Thyroid gland (tissue), 4 donors: ENCODE data around the gene KLHDC7A. TPM values are rescaled to one million over a fixed set of nuclear protein-coding genes. Genes with fewer than 3 reads are reported as not detected.

Source experiments
- DNase-seq, 2 donors: peaks; one replicate each; pipeline ENCODE4 v3.0.0-alpha.2; 2019
- H3K27ac ChIP-seq, 3 donors: fragments of 200-600 bp; sonication (generic); 1 replicate in 2 of 3; 2 replicates in 1 of 3; pipeline ENCODE4 v1.5.1; 2016 to 2019; ENCODE audit warnings: mild to moderate bottlenecking in 1 of 3, moderate library complexity in 1 of 3
- H3K27me3 ChIP-seq: fragments of 200-600 bp; sonication (generic); one replicate; pipeline ENCODE4 v1.5.1; 2019
- H3K36me3 ChIP-seq, 2 donors: fragments of 200-600 bp; sonication (generic); one replicate each; pipeline ENCODE4 v1.5.1; 2016 to 2019
- H3K4me1 ChIP-seq, 2 donors: fragments of 200-600 bp; sonication (generic); one replicate each; pipeline ENCODE4 v1.5.1; 2017 to 2019
- H3K4me3 ChIP-seq, 3 donors: fragments of 200-600 bp; sonication (generic); replicated peaks in 1 of 3; 1 replicate in 2 of 3; 2 replicates in 1 of 3; pipeline ENCODE4 v1.5.1; 2016; ENCODE audit warnings: mild to moderate bottlenecking in 1 of 3
- H3K9me3 ChIP-seq: fragments of 200-600 bp; sonication (generic); one replicate; pipeline ENCODE4 v1.5.1; 2017
- POLR2A ChIP-seq, 2 donors: fragments of 450-650 bp; IDR thresholded peaks; one replicate each; pipeline ENCODE4 v1.6.1; 2017; ENCODE audit warnings: antibody characterized with exemption in 2 of 2, mild to moderate bottlenecking in 2 of 2, moderate library complexity in 1 of 2
- WGBS, 2 donors: methylation state at CpG; one replicate each; pipeline ENCODE4 v1.1.5; 2017; 5-methylcytosine and 5-hydroxymethylcytosine counted together
- intact Hi-C: fragments of 100-400 bp; cut with DNase I; formaldehyde crosslinking; loops from one replicate; pipeline ENCODE4 v1.15.1; 2023
- small RNA-seq: library from RNA; depleted of rRNA; stranded (forward); fragments of <200 nt; gene quantifications from one replicate; pipeline ENCODE3, GENCODE V24; 2016
- total RNA-seq, 4 donors: library from RNA; depleted of rRNA; stranded (reverse); fragments of >200 nt; gene quantifications; one replicate each; pipeline ENCODE4 v1.2.3, GENCODE V29; 2016
- TF ChIP-seq, protein P1 (sequence below), 6 experiments: fragments of 200-600 bp in 3 of 6; fragments of 450-650 bp in 3 of 6; sonication (generic) in 3 of 6; IDR thresholded peaks; one replicate each; pipeline ENCODE4 v1.5.1; 2016 to 2019; ENCODE audit warnings: antibody characterized with exemption in 6 of 6, mild to moderate bottlenecking in 2 of 6, inconsistent platforms in 1 of 6, moderate library complexity in 1 of 6

Gene KLHDC7A
- total RNA-seq, 4 donors from 2014 or later = 0.40 to 9.9 (median 4.7) TPM

DNA sequence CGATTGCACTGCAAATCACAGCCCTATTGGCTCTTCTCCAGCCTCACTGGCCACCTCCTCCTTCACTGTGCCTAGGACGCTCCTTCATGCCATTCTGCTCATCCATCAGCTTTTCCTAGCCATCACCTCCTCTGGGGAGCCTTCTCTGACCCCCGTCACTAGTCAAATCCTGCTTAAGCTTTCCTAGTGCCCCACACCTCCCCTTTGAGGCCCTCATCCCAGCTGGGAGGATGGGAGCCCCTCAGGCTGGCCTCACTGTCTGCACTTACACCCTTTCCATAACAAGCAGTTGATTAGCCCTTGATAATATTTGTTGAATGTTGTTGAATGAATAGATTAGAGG lies 50.7 kb downstream of the KLHDC7A start:
- H3K36me3 ChIP-seq = no peaks in the 10 kb centered on the region
- H3K4me3 ChIP-seq = no peak overlapping the region
- H3K9me3 ChIP-seq = no peaks in the 10 kb centered on the region
- DNase-seq = no peak
- WGBS, 2 donors = 55% methylated on average over 3 of the region's 3 CpGs
- no peaks in the 10 kb centered on the region for H3K27me3 ChIP-seq
- no peaks in the 10 kb centered on the region for H3K4me1 ChIP-seq
- TF ChIP-seq POLR2A (IDR thresholded peaks at IDR 0.05) = no peak
- TF ChIP-seq, protein P1, sequence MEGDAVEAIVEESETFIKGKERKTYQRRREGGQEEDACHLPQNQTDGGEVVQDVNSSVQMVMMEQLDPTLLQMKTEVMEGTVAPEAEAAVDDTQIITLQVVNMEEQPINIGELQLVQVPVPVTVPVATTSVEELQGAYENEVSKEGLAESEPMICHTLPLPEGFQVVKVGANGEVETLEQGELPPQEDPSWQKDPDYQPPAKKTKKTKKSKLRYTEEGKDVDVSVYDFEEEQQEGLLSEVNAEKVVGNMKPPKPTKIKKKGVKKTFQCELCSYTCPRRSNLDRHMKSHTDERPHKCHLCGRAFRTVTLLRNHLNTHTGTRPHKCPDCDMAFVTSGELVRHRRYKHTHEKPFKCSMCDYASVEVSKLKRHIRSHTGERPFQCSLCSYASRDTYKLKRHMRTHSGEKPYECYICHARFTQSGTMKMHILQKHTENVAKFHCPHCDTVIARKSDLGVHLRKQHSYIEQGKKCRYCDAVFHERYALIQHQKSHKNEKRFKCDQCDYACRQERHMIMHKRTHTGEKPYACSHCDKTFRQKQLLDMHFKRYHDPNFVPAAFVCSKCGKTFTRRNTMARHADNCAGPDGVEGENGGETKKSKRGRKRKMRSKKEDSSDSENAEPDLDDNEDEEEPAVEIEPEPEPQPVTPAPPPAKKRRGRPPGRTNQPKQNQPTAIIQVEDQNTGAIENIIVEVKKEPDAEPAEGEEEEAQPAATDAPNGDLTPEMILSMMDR (IDR thresholded peaks at IDR 0.05) = no peak
- intact Hi-C loops = no loop called here
- no peak overlapping the region for H3K27ac ChIP-seq

DNA sequence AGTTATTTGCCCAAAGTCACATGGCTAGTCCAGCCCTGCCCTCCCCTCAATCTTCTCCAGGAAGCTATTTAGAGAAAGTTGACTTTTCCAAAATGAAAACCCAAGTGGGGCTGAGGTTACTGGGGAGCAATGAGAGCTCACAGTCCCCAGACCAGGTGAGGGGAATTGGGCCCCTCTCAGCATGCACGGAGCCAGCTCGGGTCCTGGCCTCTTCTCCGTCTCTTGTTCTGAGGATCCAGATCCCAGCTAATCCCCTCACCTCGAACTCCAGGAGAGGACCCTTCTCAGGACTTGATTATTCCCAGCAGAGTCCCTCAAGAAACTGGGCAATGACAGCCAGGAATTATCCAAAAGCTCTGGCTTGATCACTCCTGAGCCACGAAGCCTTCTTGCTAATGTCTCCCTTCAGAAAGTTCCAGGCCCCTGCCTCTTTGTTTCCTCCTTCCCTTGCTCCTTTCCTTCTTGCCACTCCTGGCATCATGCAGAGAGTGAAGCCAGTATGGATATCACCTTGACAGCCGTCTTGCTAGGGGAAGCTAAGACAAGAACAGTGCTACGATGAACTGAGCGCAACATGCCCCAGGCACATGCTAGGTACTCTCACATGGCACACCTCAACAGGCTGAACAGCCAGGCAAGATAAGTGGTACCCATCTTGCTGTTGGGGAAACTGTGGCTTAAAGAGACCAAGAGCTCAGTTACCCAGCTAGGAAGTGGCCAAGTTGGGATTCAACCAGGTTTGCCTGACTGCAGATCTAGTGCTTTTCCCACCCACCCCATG lies 51.9 kb downstream of the KLHDC7A start:
- 77 to 80% methylated on average over 8 of the region's 8 CpGs for WGBS, 2 donors
- H3K4me1 ChIP-seq = no peaks in the 10 kb centered on the region

DNA sequence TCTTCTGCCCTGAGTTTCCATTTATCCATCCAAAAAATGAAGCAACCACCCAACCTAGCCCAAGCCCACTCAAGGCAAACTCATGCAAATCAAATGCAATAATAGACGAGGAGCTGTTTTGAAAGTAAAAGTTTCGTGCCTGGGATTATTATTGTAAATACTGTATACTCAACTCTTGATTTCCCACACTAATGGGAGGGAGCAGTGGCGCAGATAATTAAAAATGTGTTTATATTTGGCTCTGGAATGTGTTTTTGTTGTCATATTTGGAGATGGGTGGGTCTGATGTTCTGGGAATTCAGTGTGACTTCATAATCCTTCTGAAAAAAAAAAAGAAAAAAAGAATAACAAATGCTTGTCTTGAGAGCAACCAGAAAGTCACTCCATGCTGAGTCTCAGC lies 52.5 kb downstream of the KLHDC7A start:
- Histone ChIP-seq H3K4me1 (no peaks in the 10 kb centered on the region), H3K36me3 (no peaks in the 10 kb centered on the region), H3K27ac (no peak overlapping the region), H3K27me3 (no peaks in the 10 kb centered on the region), H3K9me3 (no peaks in the 10 kb centered on the region), H3K4me3 (no peak overlapping the region)
- TF ChIP-seq, protein P1 (IDR thresholded peaks at IDR 0.05) = no peak
- TF ChIP-seq POLR2A (IDR thresholded peaks at IDR 0.05) = no peak
- DNase-seq = no peak
- intact Hi-C loops = no loop called here
- 58 to 65% methylated on average over 3 of the region's 3 CpGs for WGBS, 2 donors

More for the DNA sequence above, 51.9 kb downstream of the KLHDC7A start:
- no peaks in the 10 kb centered on the region for H3K27me3 ChIP-seq
- no peak overlapping the region for H3K27ac ChIP-seq
- H3K9me3 ChIP-seq = no peaks in the 10 kb centered on the region
- intact Hi-C loops = no loop called here
- H3K4me3 ChIP-seq = no peak overlapping the region
- DNase-seq = no peak
- TF ChIP-seq POLR2A (IDR thresholded peaks at IDR 0.05) = no peak
- TF ChIP-seq, protein P1 (IDR thresholded peaks at IDR 0.05) = no peak
- no peaks in the 10 kb centered on the region for H3K36me3 ChIP-seq

DNA sequence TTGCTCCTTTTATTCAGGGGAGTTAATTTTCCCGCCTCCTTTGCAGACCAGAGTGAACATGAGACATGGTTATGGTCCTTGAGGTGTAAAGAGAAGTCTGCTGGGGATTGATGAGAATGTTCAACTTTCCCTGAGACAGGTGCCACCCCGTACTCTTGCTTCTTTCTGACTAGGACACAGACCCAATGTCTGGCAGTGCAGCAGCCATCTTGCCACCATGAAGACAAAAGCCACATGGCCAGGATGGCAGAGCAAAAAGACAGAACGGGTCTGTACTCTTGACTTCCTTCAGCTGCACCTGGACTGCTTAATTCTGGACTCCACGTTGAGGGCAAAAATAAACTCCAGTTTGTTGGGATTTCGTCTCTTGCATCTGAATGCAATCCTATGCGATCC lies 54.1 kb downstream of the KLHDC7A start:
- intact Hi-C loops = no loop called here
- H3K27me3 ChIP-seq = no peaks in the 10 kb centered on the region
- no peaks in the 10 kb centered on the region for H3K4me1 ChIP-seq
- H3K4me3 ChIP-seq = no peak overlapping the region
- no peaks in the 10 kb centered on the region for H3K36me3 ChIP-seq
- no peak overlapping the region for H3K27ac ChIP-seq
- WGBS, 2 donors = 84 to 89% methylated on average over 6 of the region's 6 CpGs
- DNase-seq = no peak
- H3K9me3 ChIP-seq = no peaks in the 10 kb centered on the region
- no peak for TF ChIP-seq POLR2A (IDR thresholded peaks at IDR 0.05)
- TF ChIP-seq, protein P1 (IDR thresholded peaks at IDR 0.05) = no peak

Small RNA genes within 50 kb of the gene (small RNA-seq; reads per million reads assigned to genes)
- not detected for gene DYNLL1P3

Other genes starting within 250 kb of the KLHDC7A start
- gene PAX7, start 149.9 kb downstream of the KLHDC7A start, total RNA-seq = under 1 TPM in 1 of 4 donors, not detected in 3; 0.78 TPM